H54 (cell line): ENCODE data around the gene PAK4.
"Not testable (repeated sequence)": the region's sequence is repeated elsewhere in the genome, so short reads cannot be mapped to it uniquely, and the experiment has no call there.

Experiments
- DNase-seq: peaks from one replicate; pipeline ENCODE4 v3.0.0; 2011; ENCODE audit warnings: low spot score, mixed read lengths; ENCODE audit not compliant: insufficient read length
- FAIRE-seq: peaks from 3 replicates; lab custom pipeline; 2011; peaks lifted over from hg19 to GRCh38; lab: Jason Lieb, UNC
- POLR2A ChIP-seq: IDR thresholded peaks from 2 replicates; pipeline ENCODE4 v1.6.1; 2011; ENCODE audit warnings: low read depth, mild to moderate bottlenecking, low read length

Gene PAK4

GRCh38 chr19:39142630-39143029, 17.0 kb downstream of the PAK4 start:
- TF ChIP-seq POLR2A = no peak
- DNase-seq (no peak), FAIRE-seq (no peak)

- not testable (repeated sequence) for FAIRE-seq, DNase-seq
Measured at GRCh38 chr19:39143757-39144289, 18.2 kb downstream of the PAK4 start.

GRCh38 chr19:39144290-39145071, 18.9 kb downstream of the PAK4 start:
- DNase-seq (no peak), FAIRE-seq (no peak)
- TF ChIP-seq POLR2A = no peak

- DNase-seq = no peak
Measured at GRCh38 chr19:39145180-39145953, 19.8 kb downstream of the PAK4 start.

GRCh38 chr19:39146091-39146490, 20.5 kb downstream of the PAK4 start:
- DNase-seq (no peak), FAIRE-seq (no peak)
- TF ChIP-seq POLR2A = no peak

More at GRCh38 chr19:39145180-39145953, 19.8 kb downstream of the PAK4 start:
- TF ChIP-seq POLR2A = no peak
- no peak for FAIRE-seq

GRCh38 chr19:39146686-39147450, 21.3 kb downstream of the PAK4 start:
- FAIRE-seq (no peak), DNase-seq (no peak)
- no peak for TF ChIP-seq POLR2A

- no peak for TF ChIP-seq POLR2A
- DNase-seq = no peak
- no peak for FAIRE-seq
Measured at GRCh38 chr19:39147480-39147879, 21.9 kb downstream of the PAK4 start.

- no peak for TF ChIP-seq POLR2A
- FAIRE-seq = no peak
Measured at GRCh38 chr19:39148939-39149529, 23.4 kb downstream of the PAK4 start.

GRCh38 chr19:39150235-39150634, 24.6 kb downstream of the PAK4 start:
- no peak for FAIRE-seq
- no peak for DNase-seq
- no peak for TF ChIP-seq POLR2A

More at GRCh38 chr19:39148939-39149529, 23.4 kb downstream of the PAK4 start:
- no peak for DNase-seq

- no peak for TF ChIP-seq POLR2A
- DNase-seq (no peak), FAIRE-seq (no peak)
Measured at GRCh38 chr19:39150807-39151600, 25.4 kb downstream of the PAK4 start.

- no peak for TF ChIP-seq POLR2A
- DNase-seq (no peak), FAIRE-seq (no peak)
Measured at GRCh38 chr19:39152066-39152465, 26.5 kb downstream of the PAK4 start.

GRCh38 chr19:39154100-39154628, 28.6 kb downstream of the PAK4 start:
- no peak for TF ChIP-seq POLR2A
- DNase-seq (no peak), FAIRE-seq (no peak)
